GM21723 (cell line): ENCODE data around the gene TNNT1.
"Not testable (repeated sequence)": the region's sequence is repeated elsewhere in the genome, so short reads cannot be mapped to it uniquely, and the experiment has no call there.

ENCODE experiments used
- ATAC-seq: cut with Tn5 transposase; IDR thresholded peaks from one replicate; pipeline ENCODE4 v1.9.1; 2021; ENCODE audit warnings: mild to moderate bottlenecking, moderate library complexity; ENCODE audit not compliant: unreplicated experiment

The TNNT1 gene, protein sequence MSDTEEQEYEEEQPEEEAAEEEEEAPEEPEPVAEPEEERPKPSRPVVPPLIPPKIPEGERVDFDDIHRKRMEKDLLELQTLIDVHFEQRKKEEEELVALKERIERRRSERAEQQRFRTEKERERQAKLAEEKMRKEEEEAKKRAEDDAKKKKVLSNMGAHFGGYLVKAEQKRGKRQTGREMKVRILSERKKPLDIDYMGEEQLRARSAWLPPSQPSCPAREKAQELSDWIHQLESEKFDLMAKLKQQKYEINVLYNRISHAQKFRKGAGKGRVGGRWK

DNA sequence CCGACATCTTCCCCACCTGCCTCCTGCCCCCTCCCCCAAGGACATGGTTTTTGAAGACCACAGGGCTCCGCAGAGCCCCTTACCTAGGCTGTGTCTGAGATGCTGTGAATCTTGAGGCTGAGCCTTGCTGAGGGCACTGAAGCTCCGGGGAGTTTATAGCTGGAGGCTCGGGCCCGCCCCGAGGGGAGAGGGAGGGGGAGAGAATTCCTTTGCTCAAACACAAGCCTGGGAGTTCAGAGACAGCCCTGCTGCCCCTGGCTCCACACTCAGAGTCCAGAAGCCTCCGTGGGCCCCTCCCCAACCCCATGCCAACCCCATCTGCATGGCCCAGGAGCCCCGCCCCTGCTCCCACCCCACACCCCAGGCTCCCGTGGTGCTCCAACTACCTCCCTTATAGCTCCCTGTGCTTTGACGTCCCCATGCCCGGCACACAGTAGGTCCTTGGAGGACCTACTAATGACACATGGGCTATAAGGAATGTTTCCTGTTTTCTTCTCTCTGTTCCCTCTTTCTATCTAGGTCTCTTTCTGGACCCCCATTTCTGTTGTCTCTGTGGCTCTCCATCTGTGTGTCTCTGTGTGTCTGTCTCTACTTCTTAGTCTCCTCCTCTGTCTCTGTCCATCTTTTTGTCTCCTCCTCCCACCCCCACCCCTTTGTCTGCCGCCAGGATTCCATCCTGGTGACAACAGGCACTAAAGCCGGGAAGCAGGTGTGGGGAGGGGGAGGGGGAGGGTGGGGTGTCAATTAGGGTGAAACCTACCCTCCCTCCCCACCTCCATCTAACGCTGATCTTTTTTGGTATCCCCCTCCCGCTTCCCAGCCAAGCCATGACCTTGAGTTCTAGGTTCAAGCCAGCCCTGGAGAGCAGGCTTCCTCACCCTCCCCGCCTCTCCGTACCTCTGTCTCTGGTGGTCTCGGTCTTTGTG lies at the start of gene TNNT1:
TNNT1 (minus strand) TSS at position 129 of the 926 bp plus-strand sequence. CDS start 2,049 bp downstream, outside the sequence.
- ATAC-seq: no peak

DNA sequence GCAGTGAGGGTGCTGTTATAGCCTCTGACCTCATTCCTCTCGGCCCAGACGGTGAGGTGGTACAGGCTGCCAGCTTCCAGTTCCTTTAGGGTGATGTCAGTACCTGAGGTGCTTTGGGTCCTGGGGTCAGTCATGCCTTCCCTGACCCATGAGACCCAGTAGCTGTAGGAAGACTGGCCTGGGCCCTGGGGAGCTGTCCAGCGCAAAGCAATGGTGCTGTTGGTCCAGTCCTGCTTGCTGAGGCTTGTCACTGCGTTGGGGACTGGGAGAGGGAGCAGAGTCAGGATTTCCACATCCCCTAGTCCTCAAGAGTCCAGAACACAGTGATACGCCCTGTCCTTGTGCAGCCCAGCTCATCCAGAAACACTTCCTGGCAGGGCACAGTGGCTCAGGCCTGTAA lies 49.6 kb upstream of the TNNT1 start:
- ATAC-seq: no peak

DNA sequence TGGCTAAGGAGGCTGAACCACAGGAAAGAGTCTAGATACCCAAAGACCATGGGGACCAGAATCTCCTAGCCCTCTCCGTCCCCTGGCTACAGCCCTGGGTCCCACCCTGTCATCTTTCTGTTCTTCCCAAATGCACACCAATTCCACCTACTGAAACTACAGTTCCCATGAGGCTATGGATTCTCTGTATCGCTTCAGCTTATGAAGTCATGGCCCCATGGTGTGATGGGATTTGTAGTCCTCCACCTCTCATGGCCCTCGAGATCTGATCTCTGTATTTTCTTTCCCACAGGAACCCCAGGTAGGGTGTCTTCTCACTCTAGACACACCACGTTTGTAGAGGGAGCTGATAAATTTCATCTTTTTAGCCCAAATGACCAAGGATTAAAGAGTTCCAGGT lies 48.5 kb upstream of the TNNT1 start:
- ATAC-seq: no peak

DNA sequence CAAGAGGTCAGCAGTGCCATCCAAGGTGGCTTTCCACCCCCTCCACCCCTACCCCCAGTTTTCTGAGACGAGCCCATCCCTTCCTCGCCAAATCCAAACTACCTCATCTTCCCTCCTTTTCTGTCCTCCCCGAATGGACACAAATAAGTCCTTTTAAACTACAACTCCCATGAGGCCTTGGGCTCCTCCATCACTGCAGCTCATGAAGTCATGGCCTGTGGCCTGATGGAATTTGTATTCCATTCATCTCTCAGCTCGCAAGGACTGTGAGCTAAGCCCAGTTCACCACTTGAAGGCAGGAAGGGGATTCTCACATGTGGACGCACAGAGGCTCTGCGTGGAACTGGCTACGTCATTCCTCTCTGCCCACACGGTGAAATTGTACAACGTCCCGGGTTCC lies 47.8 kb upstream of the TNNT1 start:
- no peak for ATAC-seq

DNA sequence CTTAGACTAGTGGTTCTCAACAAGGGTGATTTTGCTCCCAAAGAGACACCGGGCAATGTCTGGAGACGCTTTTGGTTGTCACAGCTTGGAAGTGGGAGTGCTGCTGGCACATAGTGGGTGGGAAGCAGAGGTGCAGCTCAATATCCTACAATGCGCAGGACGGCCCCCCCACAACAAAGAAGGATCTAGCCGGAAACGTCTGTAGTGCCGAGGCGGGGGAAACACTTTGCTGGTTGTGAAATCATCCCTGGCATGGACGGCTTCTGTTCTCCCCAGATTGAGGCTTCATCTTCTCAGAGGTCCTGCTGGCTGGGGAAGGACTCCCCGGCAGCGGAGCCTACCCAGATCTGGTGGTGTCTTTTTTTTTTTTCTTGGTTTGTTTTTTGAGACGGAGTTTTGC lies 44.5 kb upstream of the TNNT1 start:
- no peak for ATAC-seq

DNA sequence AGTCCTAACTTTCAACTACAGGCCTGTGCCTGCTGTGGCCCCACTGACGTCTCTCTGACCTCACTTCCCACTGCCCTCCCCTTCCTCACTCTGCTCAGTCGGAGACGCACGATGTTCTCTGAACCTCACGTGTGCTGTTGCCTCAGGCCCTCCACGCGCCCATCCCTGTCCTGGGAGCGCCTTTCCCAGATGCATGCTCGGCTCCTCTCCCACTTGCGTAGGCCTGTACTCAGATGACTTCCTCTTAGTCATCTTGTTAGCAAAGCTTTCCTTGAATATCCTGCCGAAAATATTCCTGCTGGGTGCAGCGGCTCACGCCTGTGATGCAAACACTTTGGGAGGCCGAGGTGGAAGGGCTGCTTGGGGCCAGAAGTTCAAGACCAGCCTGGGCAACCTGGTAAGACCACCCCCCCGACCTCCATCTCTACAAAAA lies 40.4 kb upstream of the TNNT1 start:
- no peak for ATAC-seq

DNA sequence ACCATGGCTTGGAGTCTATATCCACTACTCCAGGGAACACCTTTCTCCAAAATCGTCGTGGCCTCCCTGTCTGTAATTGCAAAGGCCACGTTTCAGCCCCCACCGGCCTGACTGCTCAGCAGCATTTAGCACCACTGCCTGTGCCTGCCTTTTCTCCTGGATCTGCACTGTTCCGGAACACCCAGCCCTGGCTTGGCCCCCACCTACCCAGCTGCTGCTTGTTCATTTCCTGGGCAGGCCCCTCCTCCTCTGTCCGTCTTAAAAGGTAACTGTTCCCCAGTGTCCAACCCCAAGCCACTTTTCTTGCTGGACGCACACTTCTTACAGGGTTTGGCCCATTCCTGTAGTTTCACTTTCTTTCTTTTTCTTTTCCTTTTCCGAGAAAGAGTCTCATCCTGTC lies 39.6 kb upstream of the TNNT1 start:
- ATAC-seq: no peak

DNA sequence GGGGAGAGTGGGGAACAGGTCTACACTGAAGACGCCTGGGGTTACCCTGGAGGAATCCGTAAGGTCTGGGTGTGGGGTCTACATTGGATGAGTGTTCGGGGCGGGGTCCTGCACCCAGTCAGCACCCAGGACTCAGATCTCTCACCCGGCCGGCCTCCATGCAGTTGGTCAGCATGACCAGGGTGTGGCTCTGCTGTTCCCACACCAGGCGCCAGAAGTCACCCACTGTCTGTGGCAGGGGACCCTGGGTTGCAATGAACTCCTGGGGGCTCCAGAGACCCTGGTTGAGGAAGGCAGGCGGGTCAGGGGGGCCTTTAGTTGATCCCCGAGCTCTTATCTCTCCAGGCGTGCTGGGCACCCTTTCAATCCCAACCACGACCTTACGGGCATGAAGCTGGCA lies 37.1 kb upstream of the TNNT1 start:
- no peak for ATAC-seq

DNA sequence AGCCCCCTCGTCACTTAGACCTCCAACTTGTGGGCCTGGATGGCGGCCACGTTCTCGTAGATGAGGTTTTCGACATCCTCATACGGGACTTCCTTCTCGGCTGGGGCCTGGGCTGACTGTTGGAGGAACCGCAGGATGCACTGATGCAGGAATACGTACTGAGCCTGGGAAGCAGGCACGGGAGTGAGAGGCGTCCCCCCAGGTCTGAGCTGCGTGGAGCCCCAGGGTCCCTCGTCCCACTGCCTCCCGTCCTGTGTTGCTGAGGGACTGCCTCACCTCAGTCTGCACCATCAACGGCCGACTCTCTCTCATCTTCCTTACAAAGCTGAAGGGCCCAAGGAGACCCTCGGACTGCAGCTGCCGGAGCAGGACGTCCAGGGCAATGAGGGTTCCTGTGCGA lies 32.7 kb upstream of the TNNT1 start:
- ATAC-seq: no peak

DNA sequence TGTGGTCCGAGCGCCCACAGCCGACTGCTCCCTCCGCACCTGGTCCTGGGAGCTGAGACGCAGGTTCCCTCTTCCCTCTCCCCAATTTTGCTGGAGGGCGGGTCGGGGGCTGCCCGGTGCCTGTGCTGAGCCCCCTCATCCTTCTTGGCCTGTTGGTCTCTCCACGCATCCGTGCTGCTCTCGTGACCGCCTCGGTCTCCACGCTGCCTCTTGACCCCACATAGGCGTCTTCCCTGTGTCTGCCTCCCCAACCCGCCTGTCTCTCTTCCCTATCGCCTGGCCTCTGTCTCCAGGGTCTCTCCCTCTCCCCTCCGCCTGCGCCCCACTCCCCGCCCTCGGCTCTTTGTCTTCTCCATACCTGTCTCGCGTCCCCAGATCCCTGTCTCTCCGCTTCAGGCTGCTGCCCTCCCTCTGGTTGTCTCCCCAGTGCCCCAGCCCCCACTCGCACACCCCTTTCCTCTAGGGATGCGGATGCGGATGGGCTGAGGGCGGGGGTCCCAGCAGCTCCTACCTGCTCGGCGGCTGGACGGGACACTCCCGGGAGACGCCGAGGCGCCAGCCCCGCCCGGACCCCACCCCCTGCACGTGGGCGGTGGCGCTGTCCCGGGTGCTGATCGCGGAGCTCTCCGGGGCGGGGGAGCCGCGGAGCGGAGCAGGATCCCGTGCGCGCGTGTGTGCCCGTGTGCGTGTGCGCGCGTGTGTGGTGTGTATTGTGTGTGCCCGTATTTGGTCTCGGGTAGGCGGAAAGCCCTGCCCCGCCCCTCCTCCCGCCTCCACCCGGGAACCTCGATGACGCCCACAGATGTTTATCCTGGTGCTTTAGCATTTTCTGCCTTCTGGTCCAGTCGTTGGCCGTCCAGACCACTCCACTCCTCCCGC lies 30.8 kb upstream of the TNNT1 start, which contains the start of gene SYT5:
SYT5 (minus strand) TSS at position 684 of the 879 bp plus-strand sequence. CDS start 1,248 bp downstream, outside the sequence.
- peak; percentile 27 for ATAC-seq

DNA sequence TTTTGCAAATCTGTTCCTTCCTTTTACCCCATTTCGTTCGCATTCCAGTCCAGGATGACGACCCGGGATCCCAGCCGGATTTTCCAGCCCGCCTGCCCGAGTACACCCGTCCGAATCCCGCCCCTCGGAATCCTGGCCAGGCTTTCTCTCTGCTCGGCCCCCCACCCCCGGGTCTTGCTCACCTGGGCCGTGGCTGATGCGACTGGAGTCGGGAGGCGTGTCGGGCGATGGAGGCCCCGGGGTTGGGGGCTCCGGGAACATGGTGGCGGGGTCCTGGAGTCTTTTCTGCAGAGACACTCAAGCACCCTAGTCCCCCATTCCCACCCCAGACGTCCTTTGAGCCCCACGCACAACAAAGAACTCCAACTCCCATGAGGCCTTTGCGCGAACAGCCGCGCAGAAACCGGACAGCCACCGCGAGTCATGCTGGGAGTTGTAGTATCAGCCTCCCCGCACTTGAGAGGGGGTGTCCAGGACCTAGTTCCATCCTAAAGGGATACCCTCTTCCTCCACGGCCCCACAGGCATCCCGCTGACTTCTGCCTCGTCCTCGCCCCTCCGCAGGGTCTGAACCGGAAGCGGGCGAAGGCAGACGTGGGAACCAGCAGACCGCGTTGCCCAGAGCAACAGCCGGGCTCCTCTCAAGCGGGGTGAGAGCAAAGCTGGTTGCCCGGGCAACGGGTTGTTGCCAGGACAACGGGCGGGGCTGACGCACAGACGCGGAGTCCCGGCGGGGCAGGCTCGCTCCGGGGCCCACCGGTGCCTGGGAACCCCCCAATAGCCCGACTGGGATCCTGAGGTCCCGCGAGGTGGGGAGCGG lies 30.0 kb upstream of the TNNT1 start:
- peak; percentile 71 for ATAC-seq

DNA sequence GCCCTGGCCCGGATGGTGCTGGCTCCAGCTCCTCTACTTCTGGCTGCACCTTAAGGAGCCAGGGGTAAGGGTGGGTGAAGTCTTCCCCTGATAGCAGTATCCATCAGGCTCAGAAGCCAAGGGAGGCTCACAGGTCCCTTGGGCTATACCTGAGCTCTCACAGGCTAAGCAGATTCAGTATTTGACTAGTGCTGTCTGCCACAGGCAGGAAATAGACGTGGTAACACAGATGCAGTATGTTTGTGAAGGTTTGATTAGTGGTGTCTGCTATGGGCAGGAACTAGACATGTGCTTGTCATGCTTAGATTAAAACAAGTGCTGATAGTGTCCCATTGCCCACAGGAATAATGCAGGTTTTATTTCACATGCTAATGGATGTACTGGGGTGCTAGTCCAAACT lies 27.1 kb upstream of the TNNT1 start:
- no peak for ATAC-seq

DNA sequence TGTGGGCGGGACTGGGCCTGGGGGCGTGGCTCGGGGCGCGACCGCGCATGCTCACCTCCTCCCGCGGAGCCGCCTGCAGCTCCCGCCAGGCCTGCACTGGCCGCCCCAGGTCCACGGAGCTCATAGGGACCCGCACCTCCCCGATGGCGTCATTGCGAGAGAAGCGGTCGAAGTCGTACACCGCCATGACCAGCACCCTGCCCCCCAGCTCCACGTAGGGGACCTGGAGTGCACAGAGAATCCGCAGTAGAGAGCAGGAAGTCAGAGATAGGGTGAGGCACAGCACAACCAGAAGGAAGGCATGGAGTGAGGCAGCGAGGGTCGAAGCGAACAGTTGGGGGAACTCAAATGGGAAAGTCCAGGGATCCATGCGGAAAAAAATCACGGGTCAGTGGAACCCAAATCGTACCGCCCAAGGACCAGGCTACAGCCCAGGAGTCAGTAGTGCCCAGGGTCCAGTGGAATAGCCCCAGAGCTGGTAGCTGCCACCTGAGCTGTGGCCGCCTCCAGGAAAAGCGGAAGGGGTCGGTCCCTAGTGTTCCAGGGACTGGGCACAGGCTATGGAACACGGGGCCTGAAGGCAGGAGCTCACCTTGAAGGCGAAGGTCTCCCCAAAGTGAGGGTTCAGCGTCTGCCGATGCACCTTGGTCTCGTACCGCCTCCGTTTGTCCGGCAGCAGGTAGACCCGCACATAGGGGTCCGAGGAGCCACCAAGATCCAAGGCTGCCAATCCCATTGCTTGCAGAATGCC lies 26.3 kb upstream of the TNNT1 start:
- no peak for ATAC-seq

DNA sequence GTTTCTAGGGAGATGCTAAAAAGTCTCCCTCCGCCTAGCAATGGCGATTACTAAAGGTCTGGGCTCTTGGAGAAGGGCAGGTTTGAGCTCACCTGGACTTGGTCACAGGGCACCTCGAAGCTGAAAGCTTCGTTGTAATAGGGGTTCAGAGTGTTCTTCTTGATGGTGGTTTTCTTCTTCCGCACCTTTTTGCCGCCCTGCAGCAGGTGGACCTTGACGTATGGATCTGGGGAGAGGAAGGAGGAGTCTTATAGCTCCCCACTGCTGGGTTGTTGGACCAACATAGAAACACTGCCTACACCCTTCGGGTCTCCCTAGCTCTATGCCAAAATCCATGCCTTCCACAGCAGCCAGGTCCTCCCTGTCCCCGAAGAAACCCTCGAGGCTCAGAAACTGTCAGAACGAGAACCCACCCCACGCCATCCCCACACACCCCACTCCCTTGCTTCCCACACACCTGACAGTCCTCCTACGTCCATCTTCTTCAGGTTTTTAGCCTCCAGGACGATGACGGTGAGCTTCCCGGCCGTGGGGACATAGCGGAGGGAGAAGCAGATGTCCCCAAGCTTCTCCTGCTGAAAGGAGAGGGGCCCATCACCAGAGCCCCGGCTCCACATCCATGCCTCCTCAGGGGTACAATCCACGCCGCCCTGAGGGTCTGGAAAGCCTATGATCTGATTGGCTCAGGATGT lies 25.6 kb upstream of the TNNT1 start:
- no peak for ATAC-seq

DNA sequence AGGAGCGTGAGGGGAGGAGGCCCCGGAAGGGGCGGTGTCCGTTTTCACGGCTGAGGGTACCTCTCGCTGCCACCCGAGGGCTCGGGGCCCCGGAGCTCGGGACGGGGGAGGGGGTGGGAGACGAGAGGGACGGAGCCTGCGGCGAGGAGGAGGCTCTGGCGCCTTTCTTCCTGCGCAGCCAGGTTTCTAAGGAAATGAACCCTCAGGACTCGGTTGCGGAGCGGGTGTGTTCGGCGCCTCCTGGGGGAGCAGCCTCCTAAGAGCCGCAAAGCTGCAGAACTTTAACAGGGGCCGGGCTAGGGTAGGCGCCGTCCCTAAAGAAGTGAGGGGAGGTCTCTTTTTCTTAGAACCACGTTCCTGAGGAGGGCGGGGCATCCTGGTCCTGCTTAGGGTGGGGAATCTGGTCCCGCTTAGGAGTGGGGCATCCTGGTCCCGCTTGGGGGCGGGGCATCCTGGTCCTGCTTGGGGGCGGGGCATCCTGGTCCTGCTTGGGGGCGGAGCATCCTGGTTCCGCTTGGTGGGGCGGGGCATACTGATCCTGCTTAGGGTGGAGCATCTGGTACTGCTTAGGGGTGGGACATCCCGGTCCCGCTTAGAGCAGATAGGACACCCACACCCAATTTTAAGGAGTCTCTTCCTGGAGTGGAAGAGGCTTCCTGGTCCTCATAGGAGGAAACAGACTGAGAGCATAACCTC lies 24.9 kb upstream of the TNNT1 start:
- no peak for ATAC-seq

DNA sequence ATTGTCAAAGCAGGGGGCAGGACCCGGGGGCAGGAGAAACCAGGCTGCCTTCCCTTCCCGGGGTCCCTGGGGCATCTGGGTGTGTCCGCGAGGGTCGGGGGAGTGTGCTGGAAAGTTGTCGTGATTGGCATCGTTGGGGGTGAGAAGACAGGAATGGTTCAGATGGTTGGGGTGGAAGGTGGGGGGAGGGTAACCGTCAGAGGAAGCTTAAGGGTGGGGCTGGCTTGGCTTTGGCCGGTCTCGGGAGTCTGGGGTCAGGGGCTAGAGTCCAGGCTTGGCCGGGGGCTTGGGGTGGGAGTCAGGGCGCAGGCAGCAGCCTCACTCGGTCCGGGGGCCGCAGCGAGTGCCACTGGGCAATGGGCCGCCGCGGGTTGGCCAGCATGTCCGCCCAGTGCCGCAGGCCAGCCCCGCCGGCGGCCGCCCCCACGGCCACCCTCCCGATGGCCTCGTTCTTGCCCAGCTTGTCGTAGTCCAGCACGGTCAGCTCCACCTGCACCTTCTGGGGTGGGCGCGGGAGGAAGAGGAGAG lies 24.2 kb upstream of the TNNT1 start:
- no peak for ATAC-seq

DNA sequence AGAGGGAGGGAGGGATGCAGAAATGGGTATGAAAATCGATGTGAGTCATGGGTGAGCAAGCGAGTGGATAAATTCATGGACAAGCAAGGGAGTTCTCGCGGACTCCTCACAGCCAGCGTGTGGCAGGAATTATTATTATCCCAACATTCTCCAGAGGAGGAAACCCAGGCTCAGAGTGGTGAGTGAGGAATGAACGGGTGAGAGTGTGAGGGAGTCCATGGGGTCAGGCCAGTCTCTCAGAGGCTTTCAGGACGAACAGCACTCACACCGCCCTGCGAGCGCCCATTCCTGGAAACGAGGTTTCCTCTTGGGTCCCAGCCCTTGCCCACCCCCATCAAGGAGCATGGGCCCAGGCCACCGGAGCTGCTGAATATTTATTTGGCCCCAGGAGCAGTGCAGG lies 23.7 kb upstream of the TNNT1 start:
- no peak for ATAC-seq

DNA sequence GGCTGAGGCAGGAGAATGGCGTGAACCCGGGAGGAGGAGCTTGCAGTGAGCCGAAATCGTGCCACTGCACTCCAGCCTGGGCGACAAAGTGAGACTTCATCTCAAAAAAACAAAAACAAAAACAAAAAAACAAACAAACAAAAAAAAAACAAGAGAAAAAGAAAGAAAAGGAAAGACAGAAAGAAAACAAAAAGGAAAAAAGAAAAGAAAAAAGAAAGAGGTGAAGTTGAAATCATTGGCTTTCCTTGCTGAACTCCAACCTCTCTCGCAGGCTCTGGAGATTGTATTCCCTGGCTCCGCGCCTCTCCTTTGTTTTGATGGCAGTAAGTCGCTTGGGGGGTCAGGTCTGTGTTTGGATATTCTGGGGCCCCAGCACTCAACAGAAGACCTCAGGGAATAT lies 23.3 kb upstream of the TNNT1 start:
- ATAC-seq: not testable (repeated sequence)
